Effector CD4-positive, alpha-beta T cell (primary cell): ENCODE results near the gene NTNG1.

Source experiments
- DNase-seq: peaks from one replicate; pipeline ENCODE4 v3.0.0-alpha.2; 2020

NTNG1 gene

GRCh38 chr1:107264007-107264406 is 123.2 kb downstream of the NTNG1 start:
- DNase-seq, result no peak

GRCh38 chr1:107264561-107264960 is 123.7 kb downstream of the NTNG1 start:
- no peak for DNase-seq

- DNase-seq, result no peak
Measured at GRCh38 chr1:107267489-107267888, 126.7 kb downstream of the NTNG1 start.

DNA sequence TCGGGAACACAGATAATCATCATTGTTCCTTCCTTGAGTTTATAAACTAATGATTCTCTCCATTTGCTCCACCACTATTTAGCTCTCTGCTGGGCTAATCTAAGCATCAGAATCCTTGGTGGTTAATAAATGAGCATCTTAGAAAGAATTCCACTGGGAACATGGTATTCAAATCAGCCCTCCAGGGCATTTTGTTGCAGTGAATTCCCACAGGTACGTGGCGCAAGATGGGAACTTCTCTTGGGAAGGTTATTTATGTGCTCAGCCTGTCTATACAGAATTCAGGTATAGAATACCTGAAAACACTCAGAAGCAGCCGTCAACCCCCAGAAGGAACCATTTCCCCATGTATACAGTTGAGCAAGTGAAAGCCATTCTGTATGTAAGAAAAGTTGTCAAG is 131.5 kb downstream of the NTNG1 start:
- no peak for DNase-seq

DNA sequence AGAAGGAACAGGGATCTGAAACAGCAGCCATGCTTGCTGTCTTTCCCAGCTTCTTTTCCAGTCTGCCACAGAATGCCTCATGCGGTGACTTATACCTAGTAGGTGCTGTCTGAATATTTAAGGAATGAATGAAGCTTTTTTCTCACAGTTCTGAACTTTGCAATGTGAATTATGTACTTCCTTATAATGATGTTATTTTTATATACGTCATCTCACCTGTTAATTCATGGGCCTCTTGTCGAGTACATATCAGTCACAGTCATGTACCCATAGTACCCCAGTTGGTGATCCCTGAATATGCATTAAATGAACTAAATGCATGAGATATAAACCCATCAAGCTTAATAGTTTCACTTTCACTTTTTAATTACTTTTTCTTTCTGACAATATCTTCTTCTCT is 132.7 kb downstream of the NTNG1 start:
- DNase-seq, result no peak

DNA sequence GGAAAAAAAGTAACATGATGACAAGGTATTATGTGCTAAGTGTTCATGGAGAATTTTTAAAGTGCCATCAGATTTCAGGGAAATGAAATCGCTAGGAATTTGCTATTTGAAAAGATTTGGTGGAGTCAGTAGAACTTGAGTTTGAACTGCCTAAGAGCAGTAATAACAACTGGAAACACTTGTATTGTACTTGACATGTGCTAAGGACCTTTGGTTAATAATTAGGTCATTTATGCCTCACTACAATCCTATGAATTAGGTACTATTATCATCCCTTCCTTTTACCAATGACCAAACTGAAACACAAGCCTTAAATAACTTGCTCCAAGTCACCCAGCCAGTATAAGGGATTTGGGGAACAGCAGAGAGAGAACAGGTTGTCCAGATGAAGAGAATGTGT is 133.4 kb downstream of the NTNG1 start:
- no peak for DNase-seq

DNA sequence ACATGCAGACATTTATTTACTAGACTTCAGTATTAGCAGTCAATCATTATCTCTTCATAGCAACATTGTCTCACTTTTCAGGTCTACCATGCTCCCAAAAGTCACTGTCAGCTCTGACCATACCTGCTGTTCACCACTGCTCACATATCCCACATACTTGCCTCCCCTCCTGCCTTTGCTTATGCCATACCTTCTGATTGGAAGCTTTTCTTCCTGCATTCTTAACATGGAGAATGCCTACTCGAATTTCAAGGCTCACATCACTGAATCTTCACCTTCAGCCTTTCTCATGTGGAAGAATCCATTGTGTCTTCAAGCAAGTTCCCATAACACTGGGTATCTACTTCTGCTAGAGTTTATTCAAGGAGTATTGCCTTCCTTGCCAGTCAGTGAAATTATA is 135.4 kb downstream of the NTNG1 start:
- DNase-seq, result no peak

DNA sequence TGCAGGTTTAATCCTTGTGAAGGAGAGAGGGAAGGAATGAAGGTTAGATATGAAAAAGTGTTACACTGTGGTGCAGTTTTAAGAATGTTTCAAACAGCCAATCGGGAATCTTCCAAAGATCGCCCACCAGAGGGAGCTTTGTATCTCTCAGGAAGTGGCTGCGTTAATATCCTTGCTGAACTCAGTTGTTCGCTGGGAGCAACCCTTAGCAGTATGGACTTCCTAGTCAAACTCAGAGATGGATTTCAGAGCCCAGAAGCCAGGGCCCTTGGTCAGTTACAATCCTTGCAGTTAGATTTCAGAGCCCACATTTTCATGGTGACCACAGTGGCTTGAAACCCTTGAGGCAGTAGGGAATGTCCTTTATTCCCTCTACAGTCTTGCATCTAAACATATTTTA is 136.2 kb downstream of the NTNG1 start:
- no peak for DNase-seq

GRCh38 chr1:107286125-107286524 is 145.3 kb downstream of the NTNG1 start:
- DNase-seq, result no peak

DNA sequence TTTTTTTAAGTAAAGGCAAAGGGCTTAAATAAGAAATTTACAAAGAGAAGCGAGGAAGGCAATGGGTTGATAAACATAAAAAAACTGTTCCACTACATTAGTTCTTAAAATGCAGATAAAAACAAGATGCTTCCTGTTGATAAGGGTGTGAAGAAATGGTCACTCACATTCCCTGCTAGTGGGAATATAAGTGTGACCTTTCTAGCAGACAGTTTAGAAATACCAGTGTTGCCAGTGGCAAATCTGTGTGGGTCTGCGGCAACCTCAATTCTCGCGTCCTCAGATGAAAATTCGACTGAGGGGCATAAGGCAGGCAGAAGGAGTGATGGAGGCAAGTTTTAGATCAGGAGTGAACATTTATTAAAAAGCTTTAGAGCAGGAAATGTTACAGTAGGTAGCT is 151.1 kb downstream of the NTNG1 start:
- no peak for DNase-seq

GRCh38 chr1:107293901-107294613 is 153.2 kb downstream of the NTNG1 start:
- no peak for DNase-seq

DNA sequence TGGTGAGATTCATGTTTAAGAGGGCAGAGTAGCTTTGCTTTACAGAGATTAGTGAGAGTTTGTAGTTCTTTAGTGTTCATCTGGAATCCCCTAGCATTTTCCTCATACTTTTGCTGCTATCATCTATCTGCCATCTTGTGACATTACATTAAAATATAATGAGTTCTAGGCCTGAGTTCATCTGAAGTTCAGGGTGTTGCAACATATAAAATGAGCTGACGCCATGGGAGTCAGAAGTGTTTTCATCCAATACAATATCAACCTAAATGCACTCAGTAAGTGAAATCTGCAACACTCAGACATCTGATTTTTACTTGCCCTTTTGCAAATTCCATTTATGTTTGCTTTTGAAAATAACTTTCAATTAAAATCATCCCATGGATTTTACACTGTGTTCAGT is 153.8 kb downstream of the NTNG1 start:
- no peak for DNase-seq

- no peak for DNase-seq
Measured at GRCh38 chr1:107297681-107298080, 156.8 kb downstream of the NTNG1 start.

- DNase-seq, result no peak
Measured at GRCh38 chr1:107298526-107298925, 157.7 kb downstream of the NTNG1 start.

- no peak for DNase-seq
Measured at GRCh38 chr1:107299521-107299920, 158.7 kb downstream of the NTNG1 start.

- no peak for DNase-seq
Measured at GRCh38 chr1:107309962-107310361, 169.1 kb downstream of the NTNG1 start.

DNA sequence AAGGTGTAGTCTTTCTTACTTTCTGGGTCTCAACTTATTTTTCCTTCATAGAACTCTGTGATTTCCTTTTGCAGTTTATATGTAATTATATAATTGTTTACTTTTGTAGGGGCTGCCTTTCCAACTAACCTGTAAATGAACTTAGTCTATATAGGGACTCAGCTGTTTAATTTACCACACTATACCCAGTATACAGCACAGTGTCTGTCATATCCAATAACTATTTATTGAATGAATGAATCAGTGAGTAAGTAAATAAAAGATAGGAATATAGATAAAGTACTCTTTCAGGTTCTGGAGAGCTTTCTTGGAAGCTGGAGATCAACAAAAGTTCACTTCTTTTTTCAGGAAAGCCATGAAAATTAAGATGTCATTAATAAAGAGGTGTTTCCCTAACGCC is 174.8 kb downstream of the NTNG1 start:
- DNase-seq, result no peak

DNA sequence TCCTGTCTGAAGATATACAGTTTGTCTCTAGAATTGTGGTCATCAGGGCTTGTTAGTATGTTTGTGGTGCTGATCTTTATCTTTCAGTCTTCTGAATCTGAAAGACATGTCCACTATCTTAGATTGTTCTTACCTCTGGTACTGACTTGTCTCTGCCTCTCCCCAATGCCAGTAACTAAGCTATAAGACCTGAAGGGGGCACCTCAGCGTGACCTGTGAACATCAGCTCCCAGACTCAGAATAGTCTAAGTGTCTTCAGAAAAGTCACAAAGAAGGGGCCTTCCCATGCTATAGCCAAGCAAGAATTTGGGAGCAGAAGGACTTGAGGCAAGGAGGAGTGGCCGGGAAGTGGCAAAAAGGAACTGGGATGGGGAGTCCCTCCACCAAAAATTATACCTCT is 178.1 kb downstream of the NTNG1 start:
- no peak for DNase-seq

- DNase-seq, result no peak
Measured at GRCh38 chr1:107323784-107324183, 182.9 kb downstream of the NTNG1 start.

- DNase-seq, result no peak
Measured at GRCh38 chr1:107326824-107327445, 186.1 kb downstream of the NTNG1 start.

DNA sequence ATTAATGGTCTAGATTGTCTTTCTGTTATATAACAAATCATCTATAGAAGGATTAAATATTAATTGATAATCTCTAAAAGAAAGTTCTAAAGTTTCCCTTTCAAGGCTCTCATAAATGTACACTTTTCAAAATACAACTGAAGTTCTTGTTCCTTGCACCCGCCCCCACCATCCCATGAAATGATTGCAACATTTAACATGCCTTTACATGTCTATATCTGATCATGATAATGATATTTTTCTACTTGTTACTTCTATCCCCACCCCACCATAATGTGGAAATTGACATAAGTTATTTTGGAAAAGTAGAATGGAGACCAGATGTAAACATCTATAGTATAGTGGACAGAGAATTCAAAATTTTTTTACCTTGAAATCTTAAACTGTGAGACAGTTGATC is 186.6 kb downstream of the NTNG1 start:
- no peak for DNase-seq

DNA sequence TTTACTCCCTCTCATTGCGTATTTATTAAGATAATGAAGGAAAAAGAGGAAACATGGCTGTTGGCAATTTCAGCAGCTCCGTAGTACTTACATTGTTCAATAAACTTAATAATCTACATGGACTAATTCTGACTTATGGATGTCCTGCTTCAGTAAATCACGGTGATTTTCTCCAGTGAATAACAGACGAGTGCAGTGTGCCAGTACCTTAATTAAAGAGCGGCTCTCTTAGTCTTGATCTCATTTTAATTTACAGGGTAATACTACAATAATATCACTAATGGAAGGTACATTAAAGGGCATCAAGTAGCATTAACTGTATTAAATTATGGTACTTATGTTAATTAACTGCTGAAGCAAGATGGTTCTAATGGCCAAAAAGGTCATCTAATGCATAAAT is 187.2 kb downstream of the NTNG1 start:
- DNase-seq, result no peak

- no peak for DNase-seq
Measured at GRCh38 chr1:107339775-107340174, 198.9 kb downstream of the NTNG1 start.

GRCh38 chr1:107342316-107342715 is 201.5 kb downstream of the NTNG1 start:
- DNase-seq, result no peak

- no peak for DNase-seq
Measured at GRCh38 chr1:107342768-107343167, 201.9 kb downstream of the NTNG1 start.
